Head of caudate nucleus (tissue), 42 donors: ENCODE results near the gene THSD7A.
"Not testable (repeated sequence)": the region's sequence is repeated elsewhere in the genome, so short reads cannot be mapped to it uniquely, and the experiment has no call there.

Experiments used
- DNase-seq, 42 donors: peaks; one replicate each; pipeline versions ENCODE4 v3.0.0 to v3.0.0-alpha.2; 2020 to 2021; ENCODE audit warnings: mixed read lengths in 7 of 42
- intact Hi-C: fragments of 100-400 bp; cut with DNase I; formaldehyde crosslinking; loops from one replicate; pipeline ENCODE4 v1.15.0; 2022

The THSD7A gene

DNA sequence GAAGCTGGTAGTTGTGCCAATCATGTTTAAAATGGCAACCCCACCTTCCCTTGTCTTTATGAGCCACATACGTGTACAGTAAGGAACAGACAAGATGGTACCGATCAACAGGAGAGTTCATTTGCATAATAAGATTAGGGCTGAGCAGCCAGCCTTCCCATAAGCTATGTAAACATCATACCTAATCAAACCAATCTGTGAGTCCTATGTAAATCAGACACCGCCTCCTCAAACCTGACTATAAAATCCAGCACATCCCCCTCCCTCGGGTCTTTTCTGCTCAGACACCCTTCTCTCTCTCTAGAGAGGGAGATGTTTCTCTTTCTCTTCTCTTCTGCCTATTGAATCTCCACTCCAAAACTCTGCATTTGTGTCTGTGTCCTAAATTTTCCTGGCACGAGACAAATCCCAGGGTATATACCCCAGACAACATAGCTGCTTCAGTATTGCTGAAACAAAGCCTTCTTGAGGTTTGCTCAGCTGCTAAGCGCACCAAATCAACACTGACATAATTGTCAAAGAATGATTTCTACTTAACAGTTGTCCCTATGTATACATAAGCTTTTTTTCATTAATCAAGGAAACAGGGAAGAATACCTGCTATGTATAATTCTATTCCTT, 279.2 kb downstream of the THSD7A start:
- no peak for DNase-seq
- intact Hi-C loops = no loop called here

DNA sequence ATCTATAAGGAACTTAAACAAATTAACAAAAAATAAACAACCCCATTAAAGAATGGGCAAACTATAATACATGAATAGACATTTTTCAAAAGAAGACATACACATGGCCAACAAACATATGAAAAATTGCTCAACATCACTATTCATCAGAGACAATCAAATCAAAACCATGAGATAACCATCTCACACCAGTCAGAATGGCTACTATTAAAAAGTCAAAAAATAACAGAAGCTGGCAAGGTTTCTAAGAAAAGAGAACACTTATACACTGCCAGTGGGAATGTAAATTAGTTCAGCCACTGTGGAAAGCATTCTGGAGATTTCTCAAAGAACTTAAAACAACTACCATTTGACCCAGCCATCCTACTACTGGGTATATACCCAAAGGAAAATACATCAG, 280.5 kb downstream of the THSD7A start:
- intact Hi-C loops = no loop called here
- no peak for DNase-seq

DNA sequence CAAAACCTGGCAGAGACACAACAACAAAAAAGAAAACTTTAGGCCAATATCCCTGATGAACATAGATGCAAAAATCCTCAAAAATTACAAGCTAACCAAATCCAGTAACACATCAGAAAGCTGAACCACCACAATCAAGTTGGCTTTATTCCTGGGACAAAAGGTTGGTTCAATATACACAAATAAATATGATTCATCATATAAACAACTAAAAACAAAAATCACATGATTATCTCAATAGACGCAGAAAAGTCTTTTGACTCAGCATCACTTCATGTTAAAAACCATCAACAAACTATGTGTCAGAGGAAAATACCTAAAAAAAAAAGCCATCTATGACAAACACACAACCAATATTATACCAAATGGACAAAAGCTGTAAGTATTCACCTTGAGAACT, 283.5 kb downstream of the THSD7A start:
- no peak for DNase-seq
- intact Hi-C loops = no loop called here

DNA sequence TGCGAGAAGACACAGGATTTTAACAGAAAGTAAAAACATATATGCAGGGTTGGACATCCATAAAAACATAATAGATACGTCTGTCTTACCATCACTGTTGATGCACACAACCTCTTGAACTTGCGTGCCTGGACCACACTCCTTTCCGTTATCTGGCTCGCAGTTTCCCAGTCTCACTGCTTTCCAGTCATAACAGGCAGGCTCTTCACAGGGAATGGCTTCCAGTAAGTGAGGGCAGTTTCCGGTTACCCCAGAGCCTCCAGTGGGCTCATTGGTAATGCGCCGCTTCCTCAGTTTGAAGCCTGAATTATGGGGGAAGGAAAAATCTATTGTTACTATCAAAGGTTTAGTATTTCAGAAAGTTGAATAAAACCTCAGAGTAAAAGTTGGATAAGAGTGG, 290.7 kb downstream of the THSD7A start:
- DNase-seq = no peak
- intact Hi-C loops = no loop called here

DNA sequence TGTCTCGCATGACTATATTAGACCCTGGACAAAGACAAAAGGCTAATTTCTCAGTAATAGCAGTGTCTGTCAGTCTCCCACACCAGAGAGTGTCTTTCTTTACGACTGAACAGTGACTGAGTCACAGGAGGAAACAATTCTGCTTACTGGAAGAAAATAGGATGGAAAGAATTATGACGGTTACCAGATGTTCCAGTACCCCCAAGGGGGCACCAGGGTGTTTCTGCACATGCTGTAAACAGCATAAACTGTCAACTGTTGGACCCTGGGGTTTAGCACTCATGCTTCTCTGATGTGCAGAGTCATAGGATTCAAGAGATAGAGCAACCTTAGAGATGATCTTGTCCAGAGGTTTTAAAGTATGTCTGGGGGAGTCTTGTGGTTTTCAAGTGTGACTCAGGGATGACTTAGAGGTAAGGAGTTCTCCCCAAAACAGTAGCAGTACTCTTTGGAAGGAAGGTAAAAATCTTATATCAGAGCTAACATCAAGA, 291.7 kb downstream of the THSD7A start:
- intact Hi-C loops = no loop called here
- no peak for DNase-seq

DNA sequence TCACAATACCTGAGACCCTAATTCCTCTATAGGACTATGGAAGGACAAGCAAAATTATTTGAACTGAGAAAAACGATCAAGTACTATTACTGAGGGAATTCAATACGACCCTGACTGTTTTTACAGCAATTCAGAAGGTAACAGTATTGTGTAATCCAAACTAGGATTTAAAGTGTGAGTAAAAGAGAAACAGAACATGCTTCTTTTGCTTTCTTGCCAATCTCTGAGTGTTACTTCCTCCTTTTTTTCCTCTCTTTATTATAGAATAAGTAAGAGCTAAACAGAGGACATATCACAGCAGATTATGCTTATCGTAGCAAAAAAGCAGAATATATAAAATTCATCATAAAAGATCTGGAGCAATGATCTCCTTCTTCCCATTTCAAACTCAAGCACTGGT, 292.1 kb downstream of the THSD7A start:
- no peak for DNase-seq
- intact Hi-C loops = no loop called here

DNA sequence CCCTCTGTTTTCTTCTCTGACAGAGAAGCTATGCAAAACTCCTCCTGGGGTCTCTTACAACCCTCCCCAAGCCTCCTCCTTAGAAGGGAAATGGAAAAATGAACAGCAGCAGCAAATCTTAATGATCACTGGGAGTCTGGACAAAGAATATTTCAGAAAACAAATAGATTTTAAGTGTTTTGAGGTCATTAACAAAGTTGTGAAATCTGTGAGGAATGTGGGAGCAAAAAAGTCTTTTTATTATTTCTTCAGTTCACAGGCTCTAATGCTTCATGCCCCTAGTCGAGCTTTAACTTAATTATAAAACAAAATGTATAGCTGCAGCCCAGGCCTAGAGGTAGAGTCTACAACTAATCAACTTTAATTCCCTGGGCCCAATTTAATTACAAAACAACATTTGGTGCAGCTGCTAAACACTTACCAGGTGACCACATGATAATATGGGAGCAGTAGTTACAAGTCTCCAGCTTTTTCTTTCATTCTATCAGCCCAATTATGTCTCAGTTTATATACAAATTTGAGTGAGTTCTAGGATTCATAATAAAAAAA, 293.2 kb downstream of the THSD7A start:
- intact Hi-C loops = no loop called here
- no peak for DNase-seq

DNA sequence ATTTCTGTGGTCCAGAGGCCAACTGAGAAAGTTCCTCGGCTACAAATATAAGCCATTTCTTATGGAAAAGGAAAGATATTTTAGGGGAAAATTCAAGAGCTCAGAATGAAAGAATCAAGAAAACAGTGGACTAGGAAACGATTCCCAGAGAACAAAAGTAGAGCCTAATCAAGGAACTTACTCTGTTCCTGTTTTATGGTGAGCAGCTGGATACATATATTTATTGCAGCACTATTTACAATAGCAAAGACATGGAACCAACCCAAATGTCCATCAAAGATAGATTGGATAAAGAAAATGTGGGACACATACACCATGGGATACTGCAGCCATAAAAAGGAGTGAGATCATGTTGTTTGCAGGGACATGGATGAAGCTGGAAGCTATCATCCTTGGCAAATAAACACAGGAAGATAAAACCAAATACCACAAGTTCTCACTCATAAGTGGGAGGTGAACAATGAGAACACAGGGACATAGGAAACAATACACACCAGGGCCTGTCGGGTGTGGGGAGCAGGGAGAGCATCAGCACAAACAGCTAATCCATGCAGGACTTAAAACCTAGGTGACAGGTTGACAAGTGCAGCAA, 298.7 kb downstream of the THSD7A start:
- no peak for DNase-seq
- intact Hi-C loops = no loop called here

DNA sequence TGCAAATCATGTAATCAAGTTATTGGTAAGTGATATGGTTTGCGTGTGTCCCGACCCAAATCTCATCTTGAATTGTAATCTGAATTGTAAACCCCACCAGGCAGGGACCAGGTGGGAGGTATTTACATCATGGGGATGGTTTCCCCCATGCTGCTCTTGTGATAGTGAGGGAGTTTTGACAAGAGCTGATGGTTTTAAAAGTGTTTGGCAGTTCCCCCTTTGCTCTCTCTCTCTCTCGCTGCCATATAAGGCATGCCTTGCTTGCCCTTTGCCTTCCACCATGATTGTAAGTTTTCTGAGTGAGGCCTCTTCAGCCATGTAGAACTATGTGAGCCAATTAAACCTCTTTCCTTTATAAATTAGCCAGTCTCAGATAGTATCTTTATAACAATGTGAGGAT, 302.6 kb downstream of the THSD7A start:
- intact Hi-C loops = no loop called here

DNA sequence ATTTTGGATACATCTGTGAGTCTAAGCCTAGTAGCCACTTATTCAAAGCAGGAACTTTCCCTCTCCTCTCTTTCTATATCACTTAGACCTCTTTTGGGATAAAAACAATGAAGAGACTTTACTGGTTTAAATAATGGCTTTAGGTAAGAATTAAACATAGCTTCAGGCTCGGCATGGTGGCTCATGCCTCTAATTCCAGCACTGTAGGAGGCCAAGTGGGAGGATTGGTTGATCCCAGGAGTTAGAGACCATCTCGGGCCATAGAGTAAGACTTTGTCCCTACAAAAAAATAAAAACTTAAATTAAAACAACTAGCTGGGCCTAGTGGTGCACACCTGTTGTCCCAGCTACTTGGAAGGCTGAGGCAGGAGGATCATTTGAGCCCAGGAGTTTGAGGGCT, 304.3 kb downstream of the THSD7A start:
- intact Hi-C loops = no loop called here
- DNase-seq = no peak

More for the DNA sequence above, 302.6 kb downstream of the THSD7A start:
- no peak for DNase-seq

DNA sequence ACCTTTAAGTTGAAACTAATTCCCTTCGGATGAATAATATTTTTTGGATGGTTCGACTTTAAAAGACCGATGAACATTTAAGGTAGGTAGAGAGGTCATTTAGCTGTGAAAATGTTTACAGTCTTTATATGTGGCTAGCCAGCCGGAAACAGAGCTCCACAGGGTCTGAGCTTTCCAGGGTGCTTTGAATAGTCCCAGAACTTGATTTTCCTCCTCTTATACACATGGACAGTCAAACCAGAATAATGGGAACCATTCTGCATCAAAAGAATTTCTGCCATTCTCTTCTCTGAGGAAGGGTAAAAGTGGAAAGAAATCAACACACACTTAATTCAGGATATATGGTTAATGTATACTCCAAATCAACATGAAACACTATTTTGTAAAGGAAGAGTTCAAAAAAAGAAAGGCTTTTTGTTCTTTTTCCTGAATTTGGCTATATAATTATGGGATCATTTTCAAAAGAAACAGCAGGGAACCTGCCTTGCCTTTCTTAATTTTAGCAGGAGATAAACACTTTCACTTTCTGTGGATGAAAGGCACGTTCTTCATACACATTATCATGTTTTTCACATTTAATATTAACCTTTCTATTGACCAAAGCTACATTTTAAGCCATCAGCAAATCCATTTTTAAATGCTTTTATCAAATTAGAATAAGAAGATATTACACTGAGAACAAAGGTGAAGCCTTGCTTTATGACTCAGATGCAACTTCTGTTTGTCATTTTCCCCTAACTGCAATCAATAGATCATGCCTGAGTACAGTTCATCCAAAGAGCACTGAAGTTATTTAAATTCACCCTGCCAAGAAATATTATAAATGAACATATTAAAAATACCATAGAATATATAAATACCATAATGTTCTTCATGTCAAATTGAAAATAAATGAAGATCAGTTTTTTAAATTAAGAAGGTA, 307.3 kb downstream of the THSD7A start:
- intact Hi-C loops = no loop called here
- DNase-seq = no peak

DNA sequence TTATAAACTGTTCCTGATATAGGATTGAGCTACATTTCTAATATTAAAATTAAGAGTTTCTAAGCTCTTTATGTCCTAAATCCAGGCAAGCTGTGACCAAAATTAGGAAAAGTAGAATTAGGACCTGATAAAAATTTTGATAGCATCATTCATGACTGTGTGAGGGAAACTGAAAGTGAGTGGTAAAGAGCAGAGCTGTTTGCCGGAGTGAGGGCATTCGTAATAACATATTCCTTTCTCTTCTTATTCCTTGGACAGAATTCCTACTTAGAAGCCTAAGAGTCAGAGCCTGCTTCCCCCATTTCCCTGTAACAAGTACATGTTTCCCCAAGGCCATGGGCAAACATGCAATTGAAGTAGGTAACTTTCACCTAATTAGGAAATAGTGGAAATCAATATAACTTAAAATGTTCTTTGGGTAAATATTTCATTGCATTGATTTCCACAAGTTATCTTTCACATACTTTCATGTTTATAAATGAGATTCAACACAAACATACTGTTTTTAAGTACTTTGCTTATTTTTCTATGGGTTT, 310.0 kb downstream of the THSD7A start:
- DNase-seq, intact Hi-C loops: not testable (repeated sequence)

DNA sequence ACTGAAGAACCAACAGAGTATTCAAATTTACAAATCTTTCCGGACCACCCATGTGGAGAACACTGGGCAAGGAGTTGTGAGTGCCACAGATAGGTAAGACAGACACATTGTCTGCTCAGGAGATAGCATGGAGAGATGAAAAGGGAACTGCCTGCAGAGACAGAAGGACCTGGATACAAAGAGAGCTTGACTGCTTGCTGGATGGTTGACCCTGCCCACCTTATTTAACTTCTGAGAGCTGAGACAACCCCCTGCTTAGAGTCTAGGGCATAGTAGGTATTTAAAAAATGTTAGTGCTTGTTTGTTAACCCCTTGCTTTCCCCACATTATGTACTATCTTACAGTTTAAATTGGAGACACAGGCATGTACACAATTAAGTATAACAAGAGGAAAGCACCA, 314.1 kb downstream of the THSD7A start:
- intact Hi-C loops = no loop called here
- no peak for DNase-seq

DNA sequence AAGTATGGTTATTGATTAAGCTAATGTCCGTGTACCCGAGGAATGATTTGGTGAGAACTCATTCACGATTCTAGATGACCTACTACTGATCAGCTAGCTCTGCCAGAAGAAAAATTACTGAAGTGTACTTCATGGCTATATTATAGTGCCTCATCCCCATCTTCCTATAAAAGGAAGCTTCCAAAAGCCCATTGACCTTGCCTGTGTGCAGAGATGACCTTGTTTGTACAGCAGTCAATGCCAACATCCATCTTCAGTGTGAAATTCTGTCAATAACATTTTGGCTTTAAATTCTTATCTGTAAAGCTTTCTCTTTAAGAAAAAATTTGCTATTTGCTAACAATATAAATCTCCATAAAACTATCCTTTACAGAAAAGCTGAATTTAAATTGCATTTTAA, 315.7 kb downstream of the THSD7A start:
- DNase-seq = no peak
- intact Hi-C loops = no loop called here

DNA sequence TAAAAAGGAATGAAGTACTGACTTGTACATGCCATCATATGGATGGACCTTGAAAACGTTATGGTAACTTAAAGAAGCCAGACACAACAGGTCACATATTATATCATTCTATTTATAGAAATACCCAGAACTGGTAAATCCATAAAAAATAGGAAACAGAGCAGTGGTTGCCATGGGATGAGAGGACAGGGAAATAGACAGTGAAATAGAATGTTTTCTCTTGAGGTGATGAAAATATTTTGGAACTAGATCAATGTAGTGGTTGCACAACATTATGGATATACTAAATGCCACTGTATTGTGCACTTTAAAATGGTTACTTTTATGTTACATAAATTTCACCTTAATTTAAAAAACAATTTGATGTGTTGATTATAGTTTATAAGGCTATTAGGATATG, 318.5 kb downstream of the THSD7A start:
- DNase-seq = no peak
- intact Hi-C loops = no loop called here

DNA sequence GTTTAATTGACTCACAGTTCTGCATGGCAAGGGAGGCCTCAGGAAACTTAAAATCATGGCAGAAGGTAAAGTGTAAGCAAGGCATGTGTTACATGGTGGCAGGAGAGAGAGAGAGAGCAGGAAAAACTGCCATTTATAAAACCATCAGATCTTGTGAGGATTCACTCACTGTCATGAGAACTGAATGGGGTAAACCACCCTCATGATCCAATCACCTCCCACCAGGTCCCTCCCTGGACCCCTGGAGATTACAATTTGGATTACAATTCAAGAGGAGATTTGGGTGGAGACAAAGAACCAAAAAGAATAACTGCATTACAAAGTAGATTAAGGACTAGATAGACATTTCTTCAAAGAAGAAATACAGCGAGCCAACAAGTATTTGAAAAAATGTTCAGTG, 324.1 kb downstream of the THSD7A start:
- DNase-seq = no peak
- intact Hi-C loops = no loop called here

DNA sequence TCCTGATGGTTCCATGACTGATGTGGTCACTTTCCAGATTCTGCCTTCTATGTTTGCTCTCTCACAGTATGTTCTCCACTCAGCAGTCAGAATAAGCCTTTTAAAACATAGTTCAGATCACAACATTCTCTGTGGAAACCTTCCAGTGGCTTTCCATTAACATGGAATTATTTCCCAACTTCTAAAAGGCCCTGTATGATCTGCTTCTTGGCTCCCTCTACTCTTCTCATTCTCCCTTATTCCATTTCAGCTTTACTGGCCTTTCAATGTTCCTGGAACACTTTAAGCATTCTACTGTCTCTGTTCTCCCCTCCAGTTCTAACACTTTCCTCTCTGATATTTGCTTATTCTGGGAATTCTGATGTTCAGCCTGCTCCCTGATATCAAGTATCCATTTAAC, 325.6 kb downstream of the THSD7A start:
- intact Hi-C loops = no loop called here
- DNase-seq = no peak

DNA sequence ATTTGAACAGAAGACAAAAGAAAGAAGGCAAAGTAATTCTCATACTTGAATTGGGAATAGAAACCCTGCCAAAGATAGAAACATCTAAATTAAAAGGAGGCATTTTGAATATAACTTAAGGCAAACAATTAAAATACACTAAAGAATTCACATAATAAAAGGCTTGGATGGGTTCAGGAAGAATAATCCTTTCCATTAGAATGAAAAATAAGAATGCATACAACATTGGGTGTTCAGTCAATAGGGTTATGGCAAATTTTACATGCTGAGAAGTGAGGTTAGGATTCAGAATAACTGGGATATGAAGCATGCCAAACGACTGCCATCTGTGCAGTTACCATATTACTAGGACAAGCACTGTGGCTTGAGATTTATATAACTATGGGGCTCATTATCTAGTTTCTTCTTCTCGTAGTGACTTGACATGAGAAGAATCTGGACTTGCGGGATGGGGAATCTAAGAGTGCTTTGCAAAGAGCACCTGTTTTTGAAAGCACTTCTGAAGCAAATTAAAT, 326.5 kb downstream of the THSD7A start:
- no peak for DNase-seq
- intact Hi-C loops = no loop called here

DNA sequence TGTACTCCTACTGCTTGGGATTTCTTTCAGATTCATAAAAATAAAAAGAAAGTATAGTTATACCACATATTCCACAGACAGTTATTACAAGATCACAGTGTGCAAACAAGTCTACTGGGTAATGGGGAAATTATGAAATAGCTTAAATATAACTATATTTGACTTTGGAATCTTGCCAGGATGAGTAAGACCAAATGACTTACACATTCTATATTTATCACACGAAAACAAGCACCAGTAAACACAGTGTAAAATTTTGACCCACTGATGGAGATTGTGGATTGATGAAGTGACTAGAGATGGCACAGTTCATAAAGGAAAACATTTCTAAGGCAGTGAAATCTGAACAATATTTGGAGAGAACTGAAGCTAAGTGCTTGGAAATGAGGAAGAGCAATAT, 339.7 kb downstream of the THSD7A start:
- no peak for DNase-seq

DNA sequence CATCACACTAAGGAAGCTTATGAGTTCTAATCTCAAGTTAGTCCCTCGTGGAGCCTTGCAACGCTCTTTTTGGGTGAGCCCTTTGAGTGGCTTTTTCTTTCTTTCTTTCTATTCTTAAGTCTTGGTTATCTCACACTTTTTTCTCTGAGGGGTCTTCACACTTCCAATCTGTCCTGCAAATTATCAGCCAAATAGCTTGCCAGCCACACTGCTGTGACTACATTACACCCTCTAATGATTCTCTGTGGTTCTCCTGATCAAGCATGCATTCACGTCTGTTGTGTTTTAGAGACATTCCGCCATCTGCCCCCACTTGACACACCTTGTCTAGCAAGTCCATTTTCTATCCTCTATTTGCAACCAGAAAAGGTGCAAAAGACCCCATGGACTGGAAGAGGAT, 340.2 kb downstream of the THSD7A start:
- intact Hi-C loops = no loop called here
- DNase-seq = no peak

More for the DNA sequence above, 339.7 kb downstream of the THSD7A start:
- intact Hi-C loops = no loop called here
